Right lung (tissue), 5 donors: ENCODE data around the gene WWOX. TPM values are rescaled to one million over a fixed set of nuclear protein-coding genes. Genes with fewer than 3 reads are reported as not detected.

Experiments used
- DNase-seq, 2 donors: peaks; one replicate each; pipeline ENCODE4 v3.0.0-alpha.2; 2013
- polyA plus RNA-seq, 5 donors: library from polyadenylated mRNA; unstranded; fragments of 120-200 nt; gene quantifications; one replicate each; pipeline versions ENCODE4 v1.2.1 to v1.2.3, GENCODE V29; 2013; ENCODE audit warnings: inconsistent platforms in 1 of 5, low replicate concordance in 1 of 5; ENCODE audit not compliant: insufficient read length in 5 of 5, insufficient read depth in 1 of 5

WWOX gene
- polyA plus RNA-seq, 5 donors: 29.3 to 41.5 (median 32.3) TPM

GRCh38 chr16:78184238-78185183 is 85.1 kb downstream of the WWOX start:
- no peak for DNase-seq

- no peak for DNase-seq
These were observed 89.7 kb downstream of the WWOX start for GRCh38 chr16:78189121-78189520.

GRCh38 chr16:78192734-78193488 is 93.5 kb downstream of the WWOX start:
- DNase-seq: no peak

- DNase-seq: no peak
These were observed 95.5 kb downstream of the WWOX start for GRCh38 chr16:78194948-78195347.

GRCh38 chr16:78195797-78196196 is 96.3 kb downstream of the WWOX start:
- DNase-seq: no peak

- no peak for DNase-seq
These were observed 97.0 kb downstream of the WWOX start for GRCh38 chr16:78196502-78196901.

- DNase-seq: no peak
These were observed 98.8 kb downstream of the WWOX start for GRCh38 chr16:78198288-78198687.

GRCh38 chr16:78199325-78200022 is 100.0 kb downstream of the WWOX start:
- DNase-seq: no peak

GRCh38 chr16:78200023-78200389 is 100.6 kb downstream of the WWOX start:
- no peak for DNase-seq

- DNase-seq: no peak
These were observed 101.2 kb downstream of the WWOX start for GRCh38 chr16:78200623-78201096.

- DNase-seq: no peak
These were observed 106.1 kb downstream of the WWOX start for GRCh38 chr16:78205506-78205905.

GRCh38 chr16:78206623-78207223 is 107.3 kb downstream of the WWOX start:
- no peak for DNase-seq

GRCh38 chr16:78209951-78210661 is 110.7 kb downstream of the WWOX start:
- peak; percentile 77 to 85 for DNase-seq

GRCh38 chr16:78211020-78211599 is 111.7 kb downstream of the WWOX start:
- DNase-seq: no peak

GRCh38 chr16:78211946-78212345 is 112.5 kb downstream of the WWOX start:
- DNase-seq: no peak

- no peak for DNase-seq
These were observed 113.2 kb downstream of the WWOX start for GRCh38 chr16:78212674-78213073.

- no peak for DNase-seq
These were observed 114.3 kb downstream of the WWOX start for GRCh38 chr16:78213751-78214150.

- no peak for DNase-seq
These were observed 115.8 kb downstream of the WWOX start for GRCh38 chr16:78215222-78215621.

GRCh38 chr16:78216166-78216745 is 116.8 kb downstream of the WWOX start:
- DNase-seq: no peak

- no peak for DNase-seq
These were observed 117.8 kb downstream of the WWOX start for GRCh38 chr16:78217276-78217675.
